Cortex of kidney (tissue), 1 donor: ENCODE data around the gene DLEC1.
"Not testable (repeated sequence)": the region's sequence is repeated elsewhere in the genome, so short reads cannot be mapped to it uniquely, and the experiment has no call there.

Source experiments
- DNase-seq: peaks from one replicate; lab custom pipeline; 2025; lab: John Stamatoyannopoulos, UW

The DLEC1 gene

GRCh38 chr3:38017445-38018295, 21.3 kb upstream of the DLEC1 start:
- DNase-seq = no peak

GRCh38 chr3:38018296-38019266, 20.4 kb upstream of the DLEC1 start:
- DNase-seq = no peak

- DNase-seq = no peak
Observed at GRCh38 chr3:38019658-38020341, 19.2 kb upstream of the DLEC1 start.

GRCh38 chr3:38020342-38020726, 18.7 kb upstream of the DLEC1 start:
- no peak for DNase-seq

GRCh38 chr3:38021196-38021595, 17.8 kb upstream of the DLEC1 start:
- DNase-seq = no peak

GRCh38 chr3:38022301-38022700, 16.7 kb upstream of the DLEC1 start:
- no peak for DNase-seq

GRCh38 chr3:38022896-38023709, 15.9 kb upstream of the DLEC1 start:
- DNase-seq = no peak

- DNase-seq = no peak
Observed at GRCh38 chr3:38026856-38027255, 12.2 kb upstream of the DLEC1 start.

GRCh38 chr3:38027466-38028465, 11.2 kb upstream of the DLEC1 start:
- no peak for DNase-seq

- no peak for DNase-seq
Observed at GRCh38 chr3:38028621-38029361, 10.2 kb upstream of the DLEC1 start.

- no peak for DNase-seq
Observed at GRCh38 chr3:38029400-38030125, 9.4 kb upstream of the DLEC1 start, which contains the start of gene PLCD1. Gene PLCD1, minus strand, starts transcription at chr3:38029642. Its CDS starts 103 bp downstream, at chr3:38029539.

GRCh38 chr3:38030126-38031021, 8.6 kb upstream of the DLEC1 start:
- DNase-seq = no peak

GRCh38 chr3:38031022-38031994, 7.7 kb upstream of the DLEC1 start:
- DNase-seq = no peak

GRCh38 chr3:38032328-38032865, 6.6 kb upstream of the DLEC1 start:
- no peak for DNase-seq

- DNase-seq = not testable (repeated sequence)
Observed at GRCh38 chr3:38033586-38033985, 5.4 kb upstream of the DLEC1 start.

GRCh38 chr3:38034335-38034734, 4.7 kb upstream of the DLEC1 start:
- DNase-seq = not testable (repeated sequence)
